Caco-2 (cell line): ENCODE data around the gene ARHGAP29. TPM values are rescaled to one million over a fixed set of nuclear protein-coding genes. Genes with fewer than 3 reads are reported as not detected.

ENCODE experiments used
- BruUV-seq: library from RNA; stranded (reverse); fragments of 400-500 nt; replicated peaks from 2 replicates; lab custom pipeline; 2021; lab: Mats Ljungman, UMichigan
- CTCF ChIA-PET: fragments of 300-600 bp; sonication (Branson Sonifier 250); formaldehyde crosslinking; loops from one replicate; lab custom pipeline; 2022; ENCODE audit warnings: antibody characterized with exemption; lab: Charles Lee
- POLR2A ChIA-PET: fragments of 300-600 bp; sonication (Branson Sonifier 250); formaldehyde crosslinking; loops from one replicate; lab custom pipeline; 2022; ENCODE audit warnings: antibody characterized with exemption; lab: Charles Lee
- DNase-seq, 2 experiments: peaks; one replicate each; pipeline versions ENCODE4 v3.0.0 to v3.0.0-alpha.2; 2020 to 2022
- H3K27me3 ChIP-seq: replicated peaks from 2 replicates; pipeline ENCODE4 v1.6.0; 2011; ENCODE audit warnings: low read length; ENCODE audit not compliant: control insufficient read depth, insufficient read depth
- H3K36me3 ChIP-seq: 2 replicates; pipeline ENCODE4 v1.5.1; 2011; ENCODE audit warnings: low read length; ENCODE audit not compliant: control insufficient read depth, insufficient read depth
- H3K4me1 ChIP-seq: fragments of 250-450 bp; sonication (Bioruptor Pico); 2 replicates; pipeline ENCODE4 v1.5.1; 2020; ENCODE audit warnings: mild to moderate bottlenecking
- H3K4me3 ChIP-seq: 2 replicates; pipeline ENCODE4 v1.5.1; 2011; ENCODE audit warnings: low read depth, mild to moderate bottlenecking, control low read depth, low read length
- H3K9me3 ChIP-seq: fragments of 250-450 bp; sonication (Bioruptor Pico); 2 replicates; pipeline ENCODE4 v1.5.1; 2020; ENCODE audit warnings: mild to moderate bottlenecking, moderate library complexity
- H3K27ac Mint-ChIP-seq: one replicate; pipeline ENCODE4 v1.8.0; 2022; ENCODE audit warnings: mixed read lengths; ENCODE audit not compliant: unreplicated experiment
- H3K27me3 Mint-ChIP-seq: one replicate; pipeline ENCODE4 v1.8.0; 2022; ENCODE audit warnings: mixed read lengths; ENCODE audit not compliant: insufficient read depth, unreplicated experiment
- H3K36me3 Mint-ChIP-seq: one replicate; pipeline ENCODE4 v1.8.0; 2022; ENCODE audit warnings: mild to moderate bottlenecking, mixed read lengths; ENCODE audit not compliant: insufficient read depth, unreplicated experiment
- H3K4me1 Mint-ChIP-seq: one replicate; pipeline ENCODE4 v1.8.0; 2022; ENCODE audit warnings: low read depth, mixed read lengths; ENCODE audit not compliant: unreplicated experiment
- H3K4me3 Mint-ChIP-seq: one replicate; pipeline ENCODE4 v1.8.0; 2022; ENCODE audit warnings: mild to moderate bottlenecking, moderate library complexity, mixed read lengths; ENCODE audit not compliant: unreplicated experiment
- H3K9me3 Mint-ChIP-seq: one replicate; pipeline ENCODE4 v1.8.0; 2022; ENCODE audit warnings: mixed read lengths; ENCODE audit not compliant: unreplicated experiment
- intact Hi-C: fragments of 100-400 bp; cut with micrococcal nuclease; formaldehyde crosslinking; loops from one replicate; pipeline ENCODE4 v1.10.0; 2022; ENCODE audit not compliant: unreplicated experiment
- total RNA-seq: library from RNA; stranded (reverse); gene quantifications from 2 replicates; pipeline ENCODE4 v1.2.3, GENCODE V29; 2022
- TF ChIP-seq, protein P1 (sequence below), 2 experiments: fragments of 200-600 bp in 1 of 2; IDR thresholded peaks; 1 replicate in 1 of 2; 2 replicates in 1 of 2; pipeline versions ENCODE4 v1.5.1 to v1.8.0; 2011 to 2022; ENCODE audit warnings: antibody characterized with exemption in 1 of 2, control low read depth in 1 of 2, inconsistent platforms in 1 of 2, low read depth in 1 of 2, low read length in 1 of 2, mild to moderate bottlenecking in 1 of 2, moderate library complexity in 1 of 2; ENCODE audit not compliant: insufficient read depth in 1 of 2, severe bottlenecking in 1 of 2, unreplicated experiment in 1 of 2

Gene ARHGAP29
- total RNA-seq, 1 experiment from 2014 or later: 30.3 TPM

DNA sequence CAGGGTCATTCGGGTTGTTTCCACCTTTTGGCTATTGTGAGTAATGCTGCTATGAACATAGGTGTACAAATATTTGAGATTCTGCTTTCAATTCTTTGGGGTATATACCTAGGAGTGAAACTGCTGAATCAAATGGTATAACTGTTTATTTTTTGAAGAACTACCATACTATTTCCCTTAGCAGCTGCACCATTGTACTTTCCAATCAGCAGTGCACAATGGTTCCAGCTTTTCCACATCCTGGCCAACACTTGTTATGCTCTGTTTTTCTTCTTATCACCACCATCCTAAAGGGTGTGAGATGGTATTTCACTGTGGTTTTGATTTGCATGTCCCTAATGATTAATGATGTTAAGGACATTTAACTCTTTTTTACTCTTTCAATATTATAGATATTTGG lies 112.8 kb downstream of the ARHGAP29 start:
- Histone ChIP-seq H3K4me1 (peaks cover 33% of the 10 kb centered on the region), H3K9me3 (no peaks in the 10 kb centered on the region), H3K4me3 (no peak overlapping the region), H3K27me3 (no peaks in the 10 kb centered on the region), H3K36me3 (no peaks in the 10 kb centered on the region)
- intact Hi-C loops: no loop called here
- H3K4me1 Mint-ChIP-seq: peaks cover 17% of the 10 kb centered on the region
- TF ChIP-seq, protein P1, sequence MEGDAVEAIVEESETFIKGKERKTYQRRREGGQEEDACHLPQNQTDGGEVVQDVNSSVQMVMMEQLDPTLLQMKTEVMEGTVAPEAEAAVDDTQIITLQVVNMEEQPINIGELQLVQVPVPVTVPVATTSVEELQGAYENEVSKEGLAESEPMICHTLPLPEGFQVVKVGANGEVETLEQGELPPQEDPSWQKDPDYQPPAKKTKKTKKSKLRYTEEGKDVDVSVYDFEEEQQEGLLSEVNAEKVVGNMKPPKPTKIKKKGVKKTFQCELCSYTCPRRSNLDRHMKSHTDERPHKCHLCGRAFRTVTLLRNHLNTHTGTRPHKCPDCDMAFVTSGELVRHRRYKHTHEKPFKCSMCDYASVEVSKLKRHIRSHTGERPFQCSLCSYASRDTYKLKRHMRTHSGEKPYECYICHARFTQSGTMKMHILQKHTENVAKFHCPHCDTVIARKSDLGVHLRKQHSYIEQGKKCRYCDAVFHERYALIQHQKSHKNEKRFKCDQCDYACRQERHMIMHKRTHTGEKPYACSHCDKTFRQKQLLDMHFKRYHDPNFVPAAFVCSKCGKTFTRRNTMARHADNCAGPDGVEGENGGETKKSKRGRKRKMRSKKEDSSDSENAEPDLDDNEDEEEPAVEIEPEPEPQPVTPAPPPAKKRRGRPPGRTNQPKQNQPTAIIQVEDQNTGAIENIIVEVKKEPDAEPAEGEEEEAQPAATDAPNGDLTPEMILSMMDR (IDR thresholded peaks at IDR 0.05; ENCODE audit: insufficient read depth in 1 of 2, low read depth in 1 of 2, low read length in 1 of 2, severe bottlenecking in 1 of 2, unreplicated experiment in 1 of 2): no peak
- ChIA-PET POLR2A (no interaction called here), CTCF (no interaction called here)
- no peak for DNase-seq
- peaks cover 5% of the 10 kb centered on the region for H3K36me3 Mint-ChIP-seq
- no peaks in the 10 kb centered on the region for H3K27me3 Mint-ChIP-seq
- no peaks in the 10 kb centered on the region for H3K9me3 Mint-ChIP-seq
- no peak overlapping the region for H3K4me3 Mint-ChIP-seq
- no TSS peak for BruUV-seq
- H3K27ac Mint-ChIP-seq: no peak overlapping the region

DNA sequence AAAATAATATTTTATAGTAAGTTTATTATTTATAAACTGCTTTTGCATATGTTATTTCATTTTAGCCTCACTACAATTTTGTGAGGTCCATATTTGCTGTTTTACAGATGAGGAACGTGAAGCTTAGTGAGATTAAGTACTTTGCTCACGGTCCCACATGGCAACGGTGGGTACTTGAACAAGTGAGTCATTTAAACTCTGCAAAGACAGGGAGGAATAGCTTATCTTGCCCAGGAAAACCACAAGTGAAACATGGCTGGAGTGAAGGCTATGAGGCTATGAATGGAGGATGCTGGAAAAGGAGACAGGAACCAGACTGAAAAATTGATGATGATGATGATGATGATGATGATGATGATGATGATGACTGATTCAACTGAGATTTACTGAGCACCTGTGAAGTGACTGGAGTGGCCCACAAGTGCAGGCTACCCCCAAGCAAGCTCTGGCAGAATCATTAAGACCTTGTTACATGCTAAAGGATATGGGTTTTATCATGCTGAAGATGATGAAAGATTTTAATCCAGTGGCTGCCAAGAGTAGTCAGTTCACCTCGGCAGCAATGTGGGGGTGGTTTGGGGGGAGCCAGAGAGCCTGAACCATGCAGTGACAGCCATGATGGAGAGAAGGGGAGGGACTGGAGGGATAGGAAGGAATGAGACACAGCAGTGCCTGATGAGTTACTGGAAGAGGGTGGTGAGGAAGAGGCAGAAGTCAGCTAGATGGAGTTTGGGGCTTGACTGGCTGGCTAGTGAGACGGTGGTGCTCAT lies 115.0 kb downstream of the ARHGAP29 start:
- Histone ChIP-seq H3K9me3 (no peaks in the 10 kb centered on the region), H3K36me3 (no peaks in the 10 kb centered on the region), H3K4me3 (no peak overlapping the region), H3K4me1 (peaks cover 49% of the 10 kb centered on the region), H3K27me3 (no peaks in the 10 kb centered on the region)
- peaks cover 15% of the 10 kb centered on the region for H3K4me1 Mint-ChIP-seq
- POLR2A ChIA-PET: no interaction called here
- DNase-seq: no peak
- CTCF ChIA-PET: no interaction called here
- peaks cover 5% of the 10 kb centered on the region for H3K36me3 Mint-ChIP-seq
- H3K27me3 Mint-ChIP-seq: no peaks in the 10 kb centered on the region
- intact Hi-C loops: no loop called here
- H3K27ac Mint-ChIP-seq: no peak overlapping the region
- no peak overlapping the region for H3K4me3 Mint-ChIP-seq
- no peaks in the 10 kb centered on the region for H3K9me3 Mint-ChIP-seq
- BruUV-seq: no TSS peak
- TF ChIP-seq, protein P1 (IDR thresholded peaks at IDR 0.05; ENCODE audit: insufficient read depth in 1 of 2, low read depth in 1 of 2, low read length in 1 of 2, severe bottlenecking in 1 of 2, unreplicated experiment in 1 of 2): no peak

Other genes starting within 250 kb of the ARHGAP29 start
- gene ABCA4, start 116.4 kb downstream of the ARHGAP29 start, total RNA-seq: 1.0 and 1.8 TPM in 2 replicates
- gene ABCD3, start 180.8 kb upstream of the ARHGAP29 start, total RNA-seq: 93.4 and 94.4 TPM in 2 replicates